Tibial nerve (tissue), 3 donors: ENCODE data around the gene FAM234B.

Source experiments
- POLR2A ChIP-seq, 2 donors: fragments of 450-650 bp; IDR thresholded peaks; one replicate each; pipeline ENCODE4 v1.6.1; 2017; ENCODE audit warnings: antibody characterized with exemption in 2 of 2, mild to moderate bottlenecking in 2 of 2, moderate library complexity in 2 of 2
- TF ChIP-seq, protein P1 (sequence below), 5 experiments: fragments of 200-600 bp in 3 of 5; fragments of 450-650 bp in 2 of 5; sonication (generic) in 3 of 5; IDR thresholded peaks; one replicate each; pipeline ENCODE4 v1.5.1; 2016 to 2019; ENCODE audit warnings: antibody characterized with exemption in 5 of 5, mild to moderate bottlenecking in 3 of 5, moderate library complexity in 2 of 5

DNA sequence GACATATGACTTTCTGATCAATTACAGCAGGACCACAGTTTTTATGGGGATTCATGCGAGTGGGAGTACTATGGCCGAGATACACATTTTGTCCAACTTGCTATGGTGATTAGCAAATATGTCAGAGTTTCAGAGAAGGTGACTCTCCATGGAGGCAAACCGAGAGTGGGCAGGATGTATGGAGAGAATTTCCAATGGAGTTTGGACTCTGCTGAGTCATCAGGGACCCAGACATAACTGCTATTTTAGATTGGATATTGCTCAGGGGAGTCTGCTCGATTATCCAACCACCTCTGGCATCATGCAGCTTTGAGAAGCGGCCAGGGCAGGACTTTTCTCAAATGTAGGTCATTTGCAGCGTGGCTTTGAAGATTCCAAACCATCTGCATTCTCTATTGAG is 68.8 kb downstream of the FAM234B start:
- TF ChIP-seq, protein P1, sequence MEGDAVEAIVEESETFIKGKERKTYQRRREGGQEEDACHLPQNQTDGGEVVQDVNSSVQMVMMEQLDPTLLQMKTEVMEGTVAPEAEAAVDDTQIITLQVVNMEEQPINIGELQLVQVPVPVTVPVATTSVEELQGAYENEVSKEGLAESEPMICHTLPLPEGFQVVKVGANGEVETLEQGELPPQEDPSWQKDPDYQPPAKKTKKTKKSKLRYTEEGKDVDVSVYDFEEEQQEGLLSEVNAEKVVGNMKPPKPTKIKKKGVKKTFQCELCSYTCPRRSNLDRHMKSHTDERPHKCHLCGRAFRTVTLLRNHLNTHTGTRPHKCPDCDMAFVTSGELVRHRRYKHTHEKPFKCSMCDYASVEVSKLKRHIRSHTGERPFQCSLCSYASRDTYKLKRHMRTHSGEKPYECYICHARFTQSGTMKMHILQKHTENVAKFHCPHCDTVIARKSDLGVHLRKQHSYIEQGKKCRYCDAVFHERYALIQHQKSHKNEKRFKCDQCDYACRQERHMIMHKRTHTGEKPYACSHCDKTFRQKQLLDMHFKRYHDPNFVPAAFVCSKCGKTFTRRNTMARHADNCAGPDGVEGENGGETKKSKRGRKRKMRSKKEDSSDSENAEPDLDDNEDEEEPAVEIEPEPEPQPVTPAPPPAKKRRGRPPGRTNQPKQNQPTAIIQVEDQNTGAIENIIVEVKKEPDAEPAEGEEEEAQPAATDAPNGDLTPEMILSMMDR (IDR thresholded peaks at IDR 0.05) = no peak
- TF ChIP-seq POLR2A (IDR thresholded peaks at IDR 0.05) = no peak
